Hematopoietic multipotent progenitor cell treated with erythropoietin and hydrocortisone succinate and interleukin-3 and kit ligand, for 17 days (in vitro differentiated cells): Measurements from ENCODE around the gene PRKD1.

Experiments
- DNase-seq: peaks from one replicate; pipeline ENCODE4 v3.0.0-alpha.2; 2015; ENCODE audit warnings: low spot score

Gene PRKD1

GRCh38 chr14:29836395-29836794 is 91.3 kb downstream of the PRKD1 start:
- no peak for DNase-seq

- no peak for DNase-seq
Measured at GRCh38 chr14:29832042-29832441, 95.6 kb downstream of the PRKD1 start.

GRCh38 chr14:29829851-29830250 is 97.8 kb downstream of the PRKD1 start:
- DNase-seq, result no peak

GRCh38 chr14:29823816-29824215 is 103.8 kb downstream of the PRKD1 start:
- no peak for DNase-seq

- no peak for DNase-seq
Measured at GRCh38 chr14:29822430-29822709, 105.3 kb downstream of the PRKD1 start.

GRCh38 chr14:29821661-29822429 is 105.8 kb downstream of the PRKD1 start:
- no peak for DNase-seq

- DNase-seq, result no peak
Measured at GRCh38 chr14:29821242-29821641, 106.4 kb downstream of the PRKD1 start.

GRCh38 chr14:29820785-29821184 is 106.9 kb downstream of the PRKD1 start:
- no peak for DNase-seq

GRCh38 chr14:29817767-29818405 is 109.8 kb downstream of the PRKD1 start:
- DNase-seq, result no peak

GRCh38 chr14:29815016-29815674 is 112.5 kb downstream of the PRKD1 start:
- DNase-seq, result no peak

GRCh38 chr14:29814156-29815015 is 113.3 kb downstream of the PRKD1 start:
- no peak for DNase-seq

GRCh38 chr14:29810682-29811081 is 117.0 kb downstream of the PRKD1 start:
- DNase-seq, result no peak

GRCh38 chr14:29810064-29810463 is 117.6 kb downstream of the PRKD1 start:
- no peak for DNase-seq

- DNase-seq, result no peak
Measured at GRCh38 chr14:29806124-29806517, 121.5 kb downstream of the PRKD1 start.

GRCh38 chr14:29805415-29806123 is 122.1 kb downstream of the PRKD1 start:
- no peak for DNase-seq

- DNase-seq, result no peak
Measured at GRCh38 chr14:29804481-29805266, 123.0 kb downstream of the PRKD1 start.

- no peak for DNase-seq
Measured at GRCh38 chr14:29803045-29803444, 124.6 kb downstream of the PRKD1 start.

- DNase-seq, result no peak
Measured at GRCh38 chr14:29802211-29802610, 125.4 kb downstream of the PRKD1 start.

GRCh38 chr14:29800961-29801360 is 126.7 kb downstream of the PRKD1 start:
- DNase-seq, result no peak

- no peak for DNase-seq
Measured at GRCh38 chr14:29799464-29800095, 128.1 kb downstream of the PRKD1 start.

GRCh38 chr14:29798811-29799210 is 128.8 kb downstream of the PRKD1 start:
- DNase-seq, result no peak
